NCI-H774 (cell line): Measurements from ENCODE around the gene CYP4F11.
"Not testable (repeated sequence)": the region's sequence is repeated elsewhere in the genome, so short reads cannot be mapped to it uniquely, and the experiment has no call there.

ENCODE experiments used
- DNase-seq: peaks from one replicate; lab custom pipeline; 2025; lab: John Stamatoyannopoulos, UW

The CYP4F11 gene

GRCh38 chr19:15923702-15924101 is 10.6 kb downstream of the CYP4F11 start:
- no peak for DNase-seq

DNA sequence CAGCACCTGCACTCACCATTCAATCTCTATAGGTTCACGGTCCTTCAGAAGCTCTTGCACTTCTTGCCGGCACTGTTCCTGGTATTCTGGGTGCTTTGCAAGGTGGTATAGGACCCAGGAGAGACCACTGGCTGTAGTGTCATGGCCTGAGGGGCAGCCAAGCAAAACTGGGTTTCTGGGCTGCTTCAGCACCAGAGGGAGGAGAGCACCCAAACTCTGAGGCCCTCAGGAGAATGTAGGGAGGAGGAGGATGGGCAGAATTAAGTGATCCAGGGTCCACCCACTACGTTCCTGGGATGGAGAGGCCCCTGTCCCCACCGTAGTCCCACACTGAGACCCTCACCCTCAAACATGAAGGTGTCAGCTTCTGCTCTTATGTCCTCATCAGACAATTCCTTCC is 12.3 kb downstream of the CYP4F11 start:
- DNase-seq, result no peak

- no peak for DNase-seq
Measured at GRCh38 chr19:15919243-15919642, 15.1 kb downstream of the CYP4F11 start.

- DNase-seq, result no peak
Measured at GRCh38 chr19:15915109-15915508, 19.2 kb downstream of the CYP4F11 start.

DNA sequence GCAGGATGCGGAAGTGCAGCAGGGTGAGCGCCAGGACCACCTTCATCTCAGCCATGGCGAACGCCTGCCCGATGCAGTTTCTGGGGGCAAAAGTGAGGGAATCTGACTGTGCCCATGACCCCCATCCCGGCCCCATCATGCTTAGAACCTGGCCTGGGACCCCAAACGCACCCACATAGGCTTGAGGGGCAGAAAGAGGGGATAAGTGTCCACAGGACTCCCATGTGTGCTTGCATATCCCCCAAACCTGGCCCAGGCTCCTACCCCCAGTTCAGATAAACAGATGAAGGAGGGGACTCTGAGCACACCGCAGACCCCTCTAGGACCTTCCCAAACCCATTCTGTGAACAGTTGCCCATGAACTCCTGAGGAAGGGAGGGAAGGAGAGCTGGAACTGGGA is 20.5 kb downstream of the CYP4F11 start:
- DNase-seq, result no peak

DNA sequence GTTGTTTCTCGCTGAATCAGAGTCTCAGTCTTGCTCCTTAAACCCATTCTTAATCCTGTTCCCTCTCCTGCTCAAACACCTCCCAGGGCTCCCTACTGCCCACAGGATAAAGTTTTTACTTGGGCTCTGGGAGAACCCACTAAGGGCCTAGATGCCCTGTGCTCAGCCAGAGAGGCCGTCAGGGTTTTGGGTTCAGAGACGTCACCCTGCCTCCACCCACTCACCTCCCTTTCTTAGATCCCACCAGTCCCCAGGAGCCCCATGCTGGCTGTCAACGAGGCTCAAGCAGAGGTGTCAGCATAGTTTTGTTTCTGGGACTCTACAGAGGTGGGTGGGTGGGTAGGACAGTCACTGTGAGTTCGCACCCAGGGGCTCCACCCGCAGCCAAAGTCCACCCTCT is 20.9 kb downstream of the CYP4F11 start:
- DNase-seq, result no peak

DNA sequence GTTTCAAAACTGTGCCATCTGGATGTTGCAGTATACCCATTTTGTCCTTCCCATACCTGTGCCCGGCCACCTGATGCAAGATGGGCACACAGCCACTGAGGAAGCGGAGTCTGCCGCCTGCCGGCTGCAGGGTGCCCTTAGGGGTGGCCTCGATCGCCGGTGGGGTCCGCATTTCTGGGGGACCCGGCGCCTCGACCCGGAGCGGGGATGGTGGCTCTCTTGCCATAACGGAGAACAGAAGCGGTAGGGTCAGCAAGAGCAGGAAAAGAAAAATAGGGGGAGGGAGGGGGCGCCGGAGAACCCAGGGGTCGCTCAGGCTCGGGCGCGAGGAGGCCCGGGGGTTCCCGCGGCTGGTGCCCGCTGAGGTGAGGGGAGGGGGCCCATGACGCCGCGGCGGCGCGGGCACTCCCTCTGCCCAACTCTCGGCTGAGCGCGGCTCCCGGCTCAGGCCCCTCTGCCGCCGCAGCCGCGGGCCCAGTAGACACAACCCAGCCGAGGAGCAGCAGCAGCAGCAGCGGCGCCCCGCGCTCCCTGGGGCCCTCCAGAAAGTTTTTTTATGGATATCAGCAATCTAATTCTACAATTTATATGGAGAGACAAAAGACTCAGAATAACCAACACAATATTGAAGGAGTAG is 22.6 kb downstream of the CYP4F11 start:
- no peak for DNase-seq

GRCh38 chr19:15905026-15905425 is 29.3 kb downstream of the CYP4F11 start:
- no peak for DNase-seq

DNA sequence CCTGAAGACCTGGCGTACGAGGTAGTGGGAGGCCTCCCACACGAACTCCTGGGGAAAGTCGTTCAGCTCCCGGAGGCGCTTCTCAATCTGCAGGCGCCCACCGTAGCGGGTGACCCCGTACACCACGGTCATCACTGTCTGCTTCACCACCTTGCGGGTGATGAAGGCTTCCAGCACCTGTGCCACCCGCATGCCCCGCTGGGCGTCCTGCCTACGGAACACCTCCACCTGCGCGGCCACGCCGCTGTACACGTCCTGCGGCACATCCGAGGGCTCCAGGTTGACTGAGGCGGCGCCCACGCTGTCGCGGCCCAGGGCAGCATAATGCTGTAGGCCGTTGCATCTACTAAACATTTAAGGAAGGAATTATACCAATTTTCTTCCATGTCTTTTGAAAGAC is 31.4 kb downstream of the CYP4F11 start:
- not testable (repeated sequence) for DNase-seq

DNA sequence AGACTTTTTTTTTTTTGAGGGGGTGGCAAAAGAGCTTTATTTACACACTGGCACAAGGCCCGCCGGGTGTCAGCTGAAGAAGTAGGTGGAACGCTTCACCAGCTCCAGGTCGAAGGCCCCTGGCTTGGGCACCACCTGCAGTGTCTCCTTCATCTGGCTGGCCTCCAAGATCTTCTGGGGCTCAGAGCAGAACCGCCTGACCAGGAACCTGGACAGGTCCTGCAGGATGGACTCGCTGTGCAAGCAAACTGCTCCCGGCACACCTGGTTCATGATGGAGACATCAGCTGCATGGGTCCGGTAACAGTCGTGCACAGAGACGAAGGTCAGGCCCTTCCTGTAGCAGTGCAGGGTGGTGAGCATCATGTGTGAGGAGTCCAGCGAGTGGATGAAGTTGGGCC is 32.1 kb downstream of the CYP4F11 start:
- DNase-seq, result no peak

GRCh38 chr19:15900504-15900903 is 33.8 kb downstream of the CYP4F11 start:
- DNase-seq, result no peak

DNA sequence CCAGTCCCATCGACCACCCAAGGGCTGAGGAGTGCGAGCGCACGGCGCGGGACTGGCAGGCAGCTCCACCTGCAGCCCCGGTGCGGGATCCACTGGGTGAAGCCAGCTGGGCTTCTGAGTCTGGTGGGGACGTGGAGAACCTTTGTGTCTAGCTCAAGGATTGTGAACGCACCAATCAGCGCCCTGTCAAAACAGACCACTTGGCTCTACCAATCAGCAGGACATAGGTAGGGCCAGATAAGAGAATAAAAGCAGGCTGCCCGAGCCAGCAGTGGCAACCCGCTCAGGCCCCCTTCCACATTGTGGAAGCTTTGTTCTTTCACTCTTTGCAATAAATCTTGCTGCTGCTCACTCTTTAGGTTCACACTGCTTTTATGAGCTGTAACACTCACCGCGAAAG is 34.3 kb downstream of the CYP4F11 start:
- not testable (repeated sequence) for DNase-seq

GRCh38 chr19:15899561-15899960 is 34.8 kb downstream of the CYP4F11 start:
- DNase-seq, result not testable (repeated sequence)

- no peak for DNase-seq
Measured at GRCh38 chr19:15897738-15898276, 36.5 kb downstream of the CYP4F11 start, which contains the start of gene CYP4F2. TSS of gene CYP4F2 (minus strand) at chr19:15898074. CDS start at chr19:15897611, 463 bp downstream.

GRCh38 chr19:15897026-15897737 is 37.1 kb downstream of the CYP4F11 start:
- DNase-seq, result no peak

- DNase-seq, result no peak
Measured at GRCh38 chr19:15895876-15896430, 38.4 kb downstream of the CYP4F11 start.

- DNase-seq, result no peak
Measured at GRCh38 chr19:15894359-15894758, 40.0 kb downstream of the CYP4F11 start.

- no peak for DNase-seq
Measured at GRCh38 chr19:15893477-15893876, 40.9 kb downstream of the CYP4F11 start.

- no peak for DNase-seq
Measured at GRCh38 chr19:15892012-15892411, 42.3 kb downstream of the CYP4F11 start.

- DNase-seq, result no peak
Measured at GRCh38 chr19:15891434-15891833, 42.9 kb downstream of the CYP4F11 start.

- DNase-seq, result not testable (repeated sequence)
Measured at GRCh38 chr19:15889339-15889738, 45.0 kb downstream of the CYP4F11 start.

- no peak for DNase-seq
Measured at GRCh38 chr19:15885919-15886318, 48.4 kb downstream of the CYP4F11 start.

GRCh38 chr19:15885167-15885566 is 49.2 kb downstream of the CYP4F11 start:
- no peak for DNase-seq
